Common myeloid progenitor, CD34-positive (primary cell): ENCODE measurements around the gene FGG.

Experiments used
- CTCF ChIA-PET: fragments of 350-600 bp; sonication (Branson Sonifier 250); formaldehyde crosslinking; loops from one replicate; lab custom pipeline; 2021; ENCODE audit warnings: antibody characterized with exemption; lab: Charles Lee
- POLR2A ChIA-PET: fragments of 350-600 bp; sonication (Branson Sonifier 250); formaldehyde crosslinking; loops from one replicate; lab custom pipeline; 2021; ENCODE audit warnings: antibody characterized with exemption; lab: Charles Lee
- DNase-seq, 3 donors: peaks; one replicate each; pipeline versions ENCODE4 v3.0.0 to v3.0.0-alpha.2; 2013
- H3K27ac ChIP-seq, 2 experiments: 1 replicate in 1 of 2; 2 replicates in 1 of 2; pipeline ENCODE4 v1.7.0; 2013; ENCODE audit warnings: inconsistent platforms in 2 of 2, low read length in 2 of 2, mild to moderate bottlenecking in 2 of 2, low read depth in 1 of 2, moderate library complexity in 1 of 2; ENCODE audit not compliant: severe bottlenecking in 2 of 2, insufficient read depth in 1 of 2, poor library complexity in 1 of 2
- H3K27me3 ChIP-seq, 5 experiments: replicated peaks in 2 of 5; 1 replicate in 3 of 5; 2 replicates in 2 of 5; pipeline versions ENCODE4 v1.6.1 to v1.7.0; 2013; ENCODE audit warnings: low read length in 4 of 5, mild to moderate bottlenecking in 2 of 5, moderate library complexity in 2 of 5, inconsistent platforms in 1 of 5; ENCODE audit not compliant: insufficient read depth in 5 of 5, control insufficient read depth in 4 of 5
- H3K36me3 ChIP-seq, 4 experiments: 1 replicate in 2 of 4; 2 replicates in 2 of 4; pipeline versions ENCODE4 v1.6.1 to v1.7.0; 2013; ENCODE audit warnings: low read length in 3 of 4, control low read depth in 1 of 4, mild to moderate bottlenecking in 1 of 4; ENCODE audit not compliant: control insufficient read depth in 4 of 4, insufficient read depth in 4 of 4
- H3K4me1 ChIP-seq, 4 experiments: 1 replicate in 3 of 4; 2 replicates in 1 of 4; pipeline versions ENCODE4 v1.6.1 to v1.7.1; 2013; ENCODE audit warnings: low read length in 3 of 4, mild to moderate bottlenecking in 3 of 4, control low read depth in 1 of 4, inconsistent platforms in 1 of 4, moderate library complexity in 1 of 4; ENCODE audit not compliant: control insufficient read depth in 4 of 4, insufficient read depth in 4 of 4; ENCODE audit errors: control extremely low read depth in 1 of 4
- H3K4me3 ChIP-seq, 7 experiments: 1 replicate in 4 of 7; 2 replicates in 3 of 7; pipeline versions ENCODE4 v1.5.1 to v1.7.0; 2013; ENCODE audit warnings: mild to moderate bottlenecking in 7 of 7, low read length in 6 of 7, moderate library complexity in 6 of 7, inconsistent platforms in 2 of 7, low read depth in 2 of 7, control low read depth in 1 of 7; ENCODE audit not compliant: insufficient read depth in 4 of 7, control insufficient read depth in 1 of 7; ENCODE audit errors: extremely low read depth in 1 of 7
- H3K9me3 ChIP-seq, 5 experiments: 1 replicate in 4 of 5; 2 replicates in 1 of 5; pipeline versions ENCODE4 v1.6.1 to v1.7.1; 2013; ENCODE audit warnings: low read length in 4 of 5, mild to moderate bottlenecking in 2 of 5, inconsistent platforms in 1 of 5, low read depth in 1 of 5, moderate library complexity in 1 of 5; ENCODE audit not compliant: control insufficient read depth in 4 of 5, insufficient read depth in 2 of 5; ENCODE audit errors: control extremely low read depth in 1 of 5
- WGBS: methylation state at CpG from one replicate; pipeline ENCODE4 v1.1.5; 2013; ENCODE audit not compliant: insufficient coverage; 5-methylcytosine and 5-hydroxymethylcytosine counted together

Gene FGG

GRCh38 chr4:154573190-154573870 is 39.1 kb downstream of the FGG start:
- POLR2A ChIA-PET: interaction anchor here (0.6 kb wide), 1 partner anchor 12 kb away, joined by 3 read pairs; no protein-coding TSS in a partner anchor
- H3K27ac ChIP-seq: no peak overlapping the region
- 100% methylated on average over 4 of the region's 5 CpGs for WGBS
- no peaks in the 10 kb centered on the region for H3K9me3 ChIP-seq
- no peak for DNase-seq
- peaks cover 0 to 9% (median 1%) of the 10 kb centered on the region in 4 experiments for H3K4me1 ChIP-seq
- no peak overlapping the region for H3K4me3 ChIP-seq
- H3K36me3 ChIP-seq: no peaks in the 10 kb centered on the region
- CTCF ChIA-PET: interaction anchor here (1.5 kb wide), 1 partner anchor 17 kb away, joined by 4 read pairs; the partner anchor contains the start of gene FGA
- no peaks in the 10 kb centered on the region for H3K27me3 ChIP-seq

- POLR2A ChIA-PET: no interaction called here
- WGBS: 100% methylated on average over 4 of the region's 5 CpGs
- Histone ChIP-seq H3K9me3 (no peaks in the 10 kb centered on the region), H3K27ac (no peak overlapping the region), H3K4me3 (no peak overlapping the region), H3K27me3 (no peaks in the 10 kb centered on the region), H3K4me1 (peaks cover 0 to 9% (median 1%) of the 10 kb centered on the region in 4 experiments), H3K36me3 (no peaks in the 10 kb centered on the region)
- CTCF ChIA-PET: interaction anchor here (0.7 to 1.9 kb wide), 7 partner anchors 9 to 56 kb away, joined by 3 to 6 read pairs (median 3); no protein-coding TSS in a partner anchor
- DNase-seq: no peak
Measured at GRCh38 chr4:154569584-154569983, 42.9 kb downstream of the FGG start.

- no peaks in the 10 kb centered on the region for H3K27me3 ChIP-seq
- CTCF ChIA-PET: interaction anchor here (0.8 to 1.9 kb wide), 8 partner anchors 8 to 57 kb away, joined by 3 to 6 read pairs (median 3); no protein-coding TSS in a partner anchor
- H3K27ac ChIP-seq: no peak overlapping the region
- H3K36me3 ChIP-seq: no peaks in the 10 kb centered on the region
- no peak overlapping the region for H3K4me3 ChIP-seq
- no peaks in the 10 kb centered on the region for H3K9me3 ChIP-seq
- POLR2A ChIA-PET: no interaction called here
- 18% methylated on average over 3 of the region's 3 CpGs for WGBS
- peak in 1 of 3 donors; percentile 24 for DNase-seq
- peaks cover 0 to 9% (median 1%) of the 10 kb centered on the region in 4 experiments for H3K4me1 ChIP-seq
Measured at GRCh38 chr4:154569028-154569427, 43.4 kb downstream of the FGG start.

GRCh38 chr4:154566639-154567204 is 45.7 kb downstream of the FGG start:
- no peak overlapping the region for H3K4me3 ChIP-seq
- 88% methylated on average over 3 of the region's 5 CpGs for WGBS
- POLR2A ChIA-PET: no interaction called here
- H3K9me3 ChIP-seq: no peaks in the 10 kb centered on the region
- CTCF ChIA-PET: interaction anchor here (1.1 to 3.6 kb wide), 3 partner anchors 15 to 56 kb away, joined by 3 to 19 read pairs (median 11); no protein-coding TSS in a partner anchor
- no peaks in the 10 kb centered on the region for H3K36me3 ChIP-seq
- peaks cover 0 to 9% (median 1%) of the 10 kb centered on the region in 4 experiments for H3K4me1 ChIP-seq
- DNase-seq: peak in 1 of 3 donors; percentile 49
- H3K27ac ChIP-seq: no peak overlapping the region
- no peaks in the 10 kb centered on the region for H3K27me3 ChIP-seq

GRCh38 chr4:154565704-154566103 is 46.8 kb downstream of the FGG start:
- Histone ChIP-seq H3K27ac (no peak overlapping the region), H3K36me3 (no peaks in the 10 kb centered on the region), H3K4me3 (no peak overlapping the region), H3K4me1 (peaks cover 0 to 9% (median 1%) of the 10 kb centered on the region in 4 experiments), H3K27me3 (peaks cover 0 to 3% (median 0%) of the 10 kb centered on the region in 5 experiments), H3K9me3 (no peaks in the 10 kb centered on the region)
- ChIA-PET CTCF (interaction anchor here (0.6 to 3.6 kb wide), 4 partner anchors 13 to 72 kb away, joined by 3 to 19 read pairs (median 10); no protein-coding TSS in a partner anchor), POLR2A (no interaction called here)
- no peak for DNase-seq
- 98% methylated on average over 6 of the region's 6 CpGs for WGBS

GRCh38 chr4:154564311-154564710 is 48.1 kb downstream of the FGG start:
- H3K36me3 ChIP-seq: no peaks in the 10 kb centered on the region
- H3K9me3 ChIP-seq: no peaks in the 10 kb centered on the region
- CTCF ChIA-PET: interaction anchor here (1.1 to 3.0 kb wide), 5 partner anchors 8 to 58 kb away, joined by 3 to 11 read pairs (median 4); partner anchors contain the start of gene PLRG1
- DNase-seq: no peak
- no CpG with 5 or more reads among the region's 1 CpG for WGBS
- H3K4me1 ChIP-seq: peaks cover 0 to 4% (median 0%) of the 10 kb centered on the region in 4 experiments
- H3K27me3 ChIP-seq: peaks cover 0 to 3% (median 0%) of the 10 kb centered on the region in 5 experiments
- H3K27ac ChIP-seq: no peak overlapping the region
- POLR2A ChIA-PET: no interaction called here
- H3K4me3 ChIP-seq: no peak overlapping the region
